Thoracic aorta (tissue), 2 donors: ENCODE measurements around the gene TNFSF4. TPM values are rescaled to one million over a fixed set of nuclear protein-coding genes. Genes with fewer than 3 reads are reported as not detected.
"Not testable (repeated sequence)": the region's sequence is repeated elsewhere in the genome, so short reads cannot be mapped to it uniquely, and the experiment has no call there.

Experiments
- ATAC-seq: fragments of 150-250 bp; one replicate; pipeline ENCODE4 v1.8.0; 2017; ENCODE audit warnings: low read depth; ENCODE audit not compliant: insufficient number of reproducible peaks, low FRiP score
- DNase-seq: peaks from one replicate; pipeline ENCODE4 v3.0.0-alpha.2; 2020; ENCODE audit warnings: low spot score
- H3K27ac ChIP-seq, 2 donors: fragments of 200-600 bp; sonication (generic); 1 replicate in 1 of 2; 2 replicates in 1 of 2; pipeline ENCODE4 v1.5.1; 2016; ENCODE audit warnings: mild to moderate bottlenecking in 2 of 2, moderate library complexity in 2 of 2
- H3K27me3 ChIP-seq: fragments of 200-600 bp; sonication (generic); replicated peaks from 2 replicates; pipeline ENCODE4 v1.6.0; 2016; ENCODE audit warnings: mild to moderate bottlenecking; ENCODE audit not compliant: insufficient read depth
- H3K36me3 ChIP-seq: fragments of 200-600 bp; sonication (generic); one replicate; pipeline ENCODE4 v1.5.1; 2016
- H3K4me1 ChIP-seq, 2 donors: fragments of 200-600 bp; sonication (generic); 1 replicate in 1 of 2; 2 replicates in 1 of 2; pipeline versions ENCODE4 v1.5.1 to v1.6.0; 2016; ENCODE audit warnings: low read depth in 2 of 2, mild to moderate bottlenecking in 1 of 2; ENCODE audit not compliant: control insufficient read depth in 1 of 2
- H3K4me3 ChIP-seq: fragments of 200-600 bp; sonication (generic); 2 replicates; pipeline ENCODE4 v1.5.1; 2016; ENCODE audit warnings: mild to moderate bottlenecking
- H3K9me3 ChIP-seq: fragments of 200-600 bp; sonication (generic); 2 replicates; pipeline ENCODE4 v1.5.1; 2016
- CTCF ChIP-seq: fragments of 200-600 bp; sonication (generic); IDR thresholded peaks from one replicate; pipeline ENCODE4 v1.5.1; 2019; ENCODE audit warnings: antibody characterized with exemption
- total RNA-seq, 2 donors: library from RNA; depleted of rRNA; stranded (reverse); fragments of >200 nt; gene quantifications; one replicate each; pipeline versions ENCODE4 v1.1.0 to v1.2.3, GENCODE V29; 2016

TNFSF4 gene
- total RNA-seq, 2 donors from 2014 or later = 0.71 to 5.4 TPM

- Histone ChIP-seq H3K36me3 (no peaks in the 10 kb centered on the region), H3K27me3 (no peaks in the 10 kb centered on the region), H3K9me3 (no peaks in the 10 kb centered on the region), H3K4me1 (no peaks in the 10 kb centered on the region), H3K27ac (no peak overlapping the region), H3K4me3 (no peak overlapping the region)
- TF ChIP-seq CTCF = no peak
- ATAC-seq (no peak), DNase-seq (no peak)
These were observed 43.9 kb downstream of the TNFSF4 start for GRCh38 chr1:173163222-173163621.

- H3K27ac ChIP-seq = no peak overlapping the region
- TF ChIP-seq CTCF = no peak
- H3K36me3 ChIP-seq = no peaks in the 10 kb centered on the region
- H3K27me3 ChIP-seq = no peaks in the 10 kb centered on the region
- DNase-seq (no peak), ATAC-seq (no peak)
- H3K4me1 ChIP-seq = no peaks in the 10 kb centered on the region
- no peaks in the 10 kb centered on the region for H3K9me3 ChIP-seq
- no peak overlapping the region for H3K4me3 ChIP-seq
These were observed 44.5 kb downstream of the TNFSF4 start for GRCh38 chr1:173162601-173163000.

GRCh38 chr1:173161510-173162221 is 45.5 kb downstream of the TNFSF4 start:
- Histone ChIP-seq H3K4me3 (no peak overlapping the region), H3K4me1 (no peaks in the 10 kb centered on the region), H3K27ac (no peak overlapping the region), H3K27me3 (no peaks in the 10 kb centered on the region), H3K9me3 (no peaks in the 10 kb centered on the region), H3K36me3 (no peaks in the 10 kb centered on the region)
- no peak for TF ChIP-seq CTCF
- DNase-seq (no peak), ATAC-seq (no peak)

GRCh38 chr1:173153964-173154363 is 53.2 kb downstream of the TNFSF4 start:
- not testable (repeated sequence) for H3K4me1 ChIP-seq, DNase-seq, ATAC-seq, H3K4me3 ChIP-seq, H3K27ac ChIP-seq, H3K27me3 ChIP-seq, H3K9me3 ChIP-seq, H3K36me3 ChIP-seq

GRCh38 chr1:173153503-173153902 is 53.6 kb downstream of the TNFSF4 start:
- no peak for DNase-seq
- no peak for TF ChIP-seq CTCF
- no peak for ATAC-seq
- Histone ChIP-seq H3K4me1 (no peaks in the 10 kb centered on the region), H3K36me3 (no peaks in the 10 kb centered on the region), H3K27me3 (no peaks in the 10 kb centered on the region), H3K9me3 (no peaks in the 10 kb centered on the region), H3K27ac (no peak overlapping the region), H3K4me3 (no peak overlapping the region)

GRCh38 chr1:173152598-173152997 is 54.5 kb downstream of the TNFSF4 start:
- no peak overlapping the region for H3K27ac ChIP-seq
- no peaks in the 10 kb centered on the region for H3K36me3 ChIP-seq
- no peaks in the 10 kb centered on the region for H3K4me1 ChIP-seq
- TF ChIP-seq CTCF = no peak
- no peak overlapping the region for H3K4me3 ChIP-seq
- ATAC-seq = no peak
- no peaks in the 10 kb centered on the region for H3K9me3 ChIP-seq
- no peak for DNase-seq
- no peaks in the 10 kb centered on the region for H3K27me3 ChIP-seq
